DOHH2 (cell line): Measurements from ENCODE around the gene MYORG.

Experiments used
- CTCF ChIP-seq: fragments of 200-600 bp; sonication (generic); IDR thresholded peaks from one replicate; pipeline ENCODE4 v1.5.1; 2014; ENCODE audit warnings: antibody characterized with exemption, mild to moderate bottlenecking, low read depth, low read length; ENCODE audit not compliant: poor library complexity, severe bottlenecking
- EZH2phosphoT487 ChIP-seq: fragments of 200-600 bp; sonication (generic); IDR thresholded peaks from 2 replicates; pipeline ENCODE4 v1.6.1; 2017; ENCODE audit warnings: borderline replicate concordance, mild to moderate bottlenecking, antibody characterized with exemption, low read length, moderate library complexity, mixed read lengths

- TF ChIP-seq CTCF (peak; percentile 22), EZH2phosphoT487 (no peak)
Measured at GRCh38 chr9:34337403-34337802, 39.3 kb downstream of the MYORG start.
